ENCODE measurements around the gene CDK4.

Gene CDK4

GRCh38 chr12:57741844-57742738 is 10.0 kb downstream of the CDK4 start:
- Histone ChIP-seq H3K4me3 (replicated peaks; ENCODE audit: low read depth, low read length) (peak overlapping the region; percentile 65), H3K36me3 (ENCODE audit: control insufficient read depth, insufficient read depth, low read length) (peaks cover 4% of the 10 kb centered on the region), H3K27me3 (replicated peaks; ENCODE audit: control insufficient read depth, insufficient read depth, low read length) (no peaks in the 10 kb centered on the region)
- TF ChIP-seq CTCF (IDR thresholded peaks at IDR 0.05; ENCODE audit: insufficient read depth, low read length, poor library complexity, severe bottlenecking) = peak; percentile 79
- DNase-seq (ENCODE audit: extremely low read depth, insufficient read length) = peak; percentile 72

GRCh38 chr12:57741413-57741789 is 10.7 kb downstream of the CDK4 start:
- Histone ChIP-seq H3K4me3 (replicated peaks; ENCODE audit: low read depth, low read length) (peak overlapping the region; percentile 65), H3K27me3 (replicated peaks; ENCODE audit: control insufficient read depth, insufficient read depth, low read length) (no peaks in the 10 kb centered on the region), H3K36me3 (ENCODE audit: control insufficient read depth, insufficient read depth, low read length) (peaks cover 4% of the 10 kb centered on the region)
- no peak for DNase-seq (ENCODE audit: extremely low read depth, insufficient read length)
- no peak for TF ChIP-seq CTCF (IDR thresholded peaks at IDR 0.05; ENCODE audit: insufficient read depth, low read length, poor library complexity, severe bottlenecking)

GRCh38 chr12:57740656-57741412 is 11.3 kb downstream of the CDK4 start:
- peak overlapping the region; percentile 65 for H3K4me3 ChIP-seq (replicated peaks; ENCODE audit: low read depth, low read length)
- H3K27me3 ChIP-seq (replicated peaks; ENCODE audit: control insufficient read depth, insufficient read depth, low read length) = no peaks in the 10 kb centered on the region
- peak; percentile 72 for DNase-seq (ENCODE audit: extremely low read depth, insufficient read length)
- TF ChIP-seq CTCF (IDR thresholded peaks at IDR 0.05; ENCODE audit: insufficient read depth, low read length, poor library complexity, severe bottlenecking) = no peak
- peaks cover 4% of the 10 kb centered on the region for H3K36me3 ChIP-seq (ENCODE audit: control insufficient read depth, insufficient read depth, low read length)

- no peak for TF ChIP-seq CTCF (IDR thresholded peaks at IDR 0.05; ENCODE audit: insufficient read depth, low read length, poor library complexity, severe bottlenecking)
- H3K36me3 ChIP-seq (ENCODE audit: control insufficient read depth, insufficient read depth, low read length) = peaks cover 4% of the 10 kb centered on the region
- no peaks in the 10 kb centered on the region for H3K27me3 ChIP-seq (replicated peaks; ENCODE audit: control insufficient read depth, insufficient read depth, low read length)
- H3K4me3 ChIP-seq (replicated peaks; ENCODE audit: low read depth, low read length) = no peak overlapping the region
- DNase-seq (ENCODE audit: extremely low read depth, insufficient read length) = no peak
These were observed 12.1 kb downstream of the CDK4 start for GRCh38 chr12:57739914-57740538.

GRCh38 chr12:57739387-57739786 is 12.7 kb downstream of the CDK4 start:
- TF ChIP-seq CTCF (IDR thresholded peaks at IDR 0.05; ENCODE audit: insufficient read depth, low read length, poor library complexity, severe bottlenecking) = no peak
- H3K4me3 ChIP-seq (replicated peaks; ENCODE audit: low read depth, low read length) = no peak overlapping the region
- H3K27me3 ChIP-seq (replicated peaks; ENCODE audit: control insufficient read depth, insufficient read depth, low read length) = no peaks in the 10 kb centered on the region
- DNase-seq (ENCODE audit: extremely low read depth, insufficient read length) = no peak
- H3K36me3 ChIP-seq (ENCODE audit: control insufficient read depth, insufficient read depth, low read length) = peaks cover 4% of the 10 kb centered on the region

Measured in GM06990 (cell line).